Muscle of arm (tissue), 12 donors: Measurements from ENCODE around the gene FAM83B. TPM values are rescaled to one million over a fixed set of nuclear protein-coding genes. Genes with fewer than 3 reads are reported as not detected.
"Not testable (repeated sequence)": the region's sequence is repeated elsewhere in the genome, so short reads cannot be mapped to it uniquely, and the experiment has no call there.

Experiments
- DNase-seq: peaks from one replicate; pipeline ENCODE4 v3.0.0-alpha.2; 2013
- polyA plus RNA-seq, 12 donors: library from polyadenylated mRNA; unstranded; fragments of 120-200 nt; gene quantifications; one replicate each; pipeline ENCODE4 v1.2.1, GENCODE V29; 2013; ENCODE audit not compliant: insufficient read length in 12 of 12

The FAM83B gene
- polyA plus RNA-seq, 12 donors, result 0.04 to 20.2 (median 2.0) TPM; not detected in 6

DNA sequence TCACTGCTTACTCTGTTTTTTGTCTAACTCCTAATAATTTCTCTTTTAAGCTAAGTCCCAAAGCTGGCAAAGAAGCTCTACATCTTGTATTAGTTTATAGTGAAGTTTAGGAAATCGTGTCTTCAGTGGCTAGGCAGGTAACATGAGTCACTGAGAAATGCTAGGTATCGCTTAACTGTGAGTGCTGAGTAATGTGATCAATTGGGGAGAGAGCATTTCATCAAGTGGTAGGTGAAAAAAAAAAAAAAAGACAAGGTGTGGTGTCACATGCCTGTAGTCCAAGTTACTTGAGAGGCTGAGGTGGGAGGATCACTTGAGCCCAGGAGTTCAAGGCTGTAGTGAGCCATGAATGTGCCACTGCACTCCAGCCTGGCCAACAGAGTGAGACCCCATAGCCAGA is 125.3 kb downstream of the FAM83B start:
- DNase-seq, result no peak

DNA sequence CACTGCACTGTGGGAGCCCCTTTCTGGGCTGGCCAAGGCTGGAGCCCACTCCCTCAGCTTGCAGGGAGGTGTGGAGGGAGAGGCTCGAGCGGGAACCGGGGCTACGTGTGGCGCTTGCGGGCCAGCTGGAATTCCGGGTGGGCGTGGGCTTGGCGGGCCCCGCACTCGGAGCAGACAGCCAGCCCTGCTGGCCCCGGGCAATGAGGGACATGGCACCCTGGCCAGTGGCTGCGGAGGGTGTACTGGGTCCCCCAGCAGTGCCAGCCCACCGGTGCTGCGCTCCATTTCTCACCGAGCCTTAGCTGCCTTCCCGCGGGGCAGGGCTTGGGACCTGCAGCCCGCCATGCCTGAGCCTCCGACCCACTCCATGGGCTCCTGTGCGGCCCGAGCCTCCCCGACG is 132.6 kb downstream of the FAM83B start:
- not testable (repeated sequence) for DNase-seq

DNA sequence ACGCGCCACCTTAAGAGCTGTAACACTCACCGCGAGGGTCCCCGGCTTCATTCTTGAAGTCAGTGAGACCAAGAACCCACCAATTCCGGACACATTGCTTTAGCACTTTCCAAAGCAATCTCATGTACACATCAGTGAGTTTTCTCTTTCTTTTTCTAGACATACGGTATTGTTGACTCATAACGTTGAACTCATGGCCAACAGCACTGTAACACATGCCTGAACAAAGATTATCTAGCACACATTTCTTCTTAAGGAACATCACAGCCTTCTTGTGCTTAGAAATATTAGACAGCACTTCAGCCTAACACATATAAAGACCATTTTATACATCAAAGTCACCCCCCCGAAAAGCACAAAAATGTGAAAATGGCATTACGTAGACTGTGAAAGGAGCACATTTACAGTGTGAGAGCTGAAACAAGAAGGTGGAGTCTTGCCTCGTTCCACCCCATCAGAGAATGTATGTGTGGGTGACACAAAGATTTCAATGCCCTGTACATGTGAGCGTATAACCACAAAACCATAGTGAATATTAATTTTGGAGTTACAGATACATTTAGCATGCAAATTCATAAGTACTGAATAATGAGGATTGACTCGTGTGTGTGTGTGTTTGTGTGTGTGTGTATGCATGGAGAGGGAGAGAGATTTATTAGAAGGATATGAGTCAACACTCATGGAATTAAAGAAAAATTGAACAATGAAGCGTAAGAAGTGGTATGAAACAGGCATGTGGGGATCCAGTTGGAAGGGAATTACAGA is 134.1 kb downstream of the FAM83B start:
- DNase-seq, result no peak

DNA sequence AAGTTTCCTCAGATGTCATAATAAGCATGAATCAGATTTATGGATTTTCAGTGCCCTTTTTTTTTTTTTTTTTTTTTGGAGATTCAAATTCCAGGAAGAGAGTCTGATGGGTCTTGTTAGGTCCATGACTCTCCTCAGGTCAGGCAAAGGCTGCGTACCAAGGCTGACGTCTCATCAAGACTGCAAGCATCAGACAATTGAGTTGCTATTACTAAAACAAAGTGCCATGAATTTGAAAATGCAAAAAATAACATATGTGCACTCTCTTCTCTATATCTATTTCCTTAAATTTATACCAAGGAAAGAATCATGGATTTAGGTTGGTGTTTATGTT is 134.7 kb downstream of the FAM83B start:
- no peak for DNase-seq

DNA sequence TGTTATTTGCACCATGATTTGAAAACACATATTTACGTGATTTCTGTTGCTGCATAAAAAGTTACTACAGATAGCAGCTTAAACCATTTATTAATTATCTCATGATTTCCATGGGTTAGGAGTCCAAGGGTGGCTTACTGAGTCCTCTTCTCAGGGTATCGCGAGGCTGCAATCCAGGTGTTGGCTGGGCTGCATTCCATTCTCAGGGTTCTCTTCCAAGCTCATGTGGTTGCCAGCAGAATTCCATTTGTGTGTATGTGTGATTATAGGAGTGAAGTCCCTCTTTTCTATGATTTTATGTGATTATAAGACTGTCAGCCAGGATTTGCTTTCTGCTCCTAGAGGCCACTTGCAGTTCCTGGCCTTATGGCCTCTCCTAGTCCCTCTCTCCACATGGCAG is 135.1 kb downstream of the FAM83B start:
- no peak for DNase-seq

DNA sequence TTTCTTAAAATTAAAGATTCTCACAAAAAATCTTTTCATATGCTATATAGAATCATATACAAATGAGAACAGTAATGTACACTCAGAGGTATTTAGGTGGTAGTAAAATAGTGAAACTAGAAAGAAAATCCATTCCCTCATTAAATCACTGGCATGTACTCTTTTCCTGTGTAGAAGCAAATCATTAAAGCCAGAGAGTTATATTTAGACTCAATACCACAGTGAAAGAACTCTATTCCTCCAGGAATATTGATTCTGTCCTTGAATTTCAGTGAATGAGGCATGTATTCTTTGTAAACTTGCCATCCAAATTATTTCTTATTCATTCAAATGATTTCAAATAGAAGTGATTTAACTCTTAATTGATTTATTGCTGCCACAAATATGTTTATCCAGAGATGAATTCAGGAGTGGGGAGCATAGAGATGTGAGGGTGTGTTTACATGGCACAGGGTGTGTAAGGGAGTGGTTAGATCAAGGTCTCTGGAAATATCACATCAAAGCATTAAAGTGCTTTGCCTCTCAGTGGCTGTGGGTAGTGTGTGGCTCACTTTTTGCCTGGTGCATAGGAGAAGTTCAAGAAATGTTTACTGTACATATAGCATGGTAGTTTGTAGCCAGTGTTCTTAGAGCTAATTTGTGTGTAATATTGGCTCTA is 141.2 kb downstream of the FAM83B start:
- DNase-seq, result no peak

DNA sequence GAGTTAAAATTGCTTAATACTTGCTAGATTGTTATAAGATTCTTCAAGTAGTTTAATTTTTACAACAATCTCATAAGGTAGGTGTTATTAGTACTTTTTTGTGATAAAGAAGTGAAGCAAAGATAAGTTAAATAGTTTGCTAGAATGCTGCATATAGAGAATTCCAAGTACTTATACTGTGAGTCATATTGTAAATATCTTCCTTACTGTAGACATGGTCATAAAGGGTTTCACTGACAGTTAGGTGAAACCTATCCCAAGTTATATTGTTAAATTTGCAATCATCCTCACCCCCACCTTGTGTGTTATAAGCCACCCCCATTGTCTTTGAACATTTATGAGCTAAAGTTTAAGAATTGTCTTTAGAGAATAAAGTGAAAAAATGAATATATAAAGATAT is 142.0 kb downstream of the FAM83B start:
- no peak for DNase-seq

DNA sequence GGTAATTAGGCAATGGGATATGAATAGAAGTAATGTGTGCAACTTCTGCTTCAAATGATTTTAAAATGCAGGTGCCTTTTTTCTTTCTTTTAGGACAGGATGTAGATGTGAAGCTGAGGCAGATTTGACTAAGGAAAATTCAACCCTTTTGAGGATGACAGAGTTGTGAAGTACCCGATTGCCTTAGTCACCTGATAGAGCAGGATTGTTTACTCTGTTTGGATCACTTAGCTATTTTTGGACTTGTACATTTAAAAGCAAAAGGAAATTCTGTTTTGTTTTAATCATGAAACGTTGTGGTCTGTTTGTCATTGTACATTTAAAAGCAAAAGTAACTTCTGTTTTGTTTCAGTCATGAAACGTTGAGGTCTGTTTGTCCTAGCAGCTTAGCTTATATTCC is 143.4 kb downstream of the FAM83B start:
- no peak for DNase-seq
